Mesodermal cell (in vitro differentiated cells): ENCODE results near the gene CD82.

Source experiments
- H3K27ac ChIP-seq: 2 replicates; pipeline ENCODE4 v1.7.0; 2013; ENCODE audit warnings: mild to moderate bottlenecking, low read depth, low read length, moderate library complexity; ENCODE audit not compliant: severe bottlenecking
- H3K36me3 ChIP-seq: 2 replicates; pipeline ENCODE4 v1.7.1; 2013; ENCODE audit warnings: mild to moderate bottlenecking, low read length, moderate library complexity; ENCODE audit not compliant: control insufficient read depth, insufficient read depth
- H3K4me1 ChIP-seq: one replicate; pipeline ENCODE4 v1.7.1; 2013; ENCODE audit warnings: mild to moderate bottlenecking, low read length; ENCODE audit not compliant: insufficient read depth, control insufficient read depth, poor library complexity, severe bottlenecking
- H3K4me3 ChIP-seq: 2 replicates; pipeline ENCODE4 v1.7.0; 2013; ENCODE audit warnings: low read length, control low read depth, mild to moderate bottlenecking; ENCODE audit not compliant: insufficient read depth, poor library complexity, severe bottlenecking; ENCODE audit errors: extremely low read depth
- H3K9me3 ChIP-seq: 2 replicates; pipeline ENCODE4 v1.7.1; 2013; ENCODE audit warnings: mild to moderate bottlenecking, low read length, moderate library complexity; ENCODE audit not compliant: control insufficient read depth
- WGBS, 2 experiments: methylation state at CpG; one replicate each; pipeline ENCODE4 v1.1.5; 2013; ENCODE audit warnings: missing lambda C conversion rate in 2 of 2; ENCODE audit not compliant: insufficient coverage in 2 of 2; 5-methylcytosine and 5-hydroxymethylcytosine counted together

CD82 gene

GRCh38 chr11:44568331-44568657 is 2.8 kb downstream of the CD82 start:
- no CpG with 5 or more reads among the region's 4 CpGs for WGBS, 2 experiments
- Histone ChIP-seq H3K36me3 (no peaks in the 10 kb centered on the region), H3K4me3 (no peak overlapping the region), H3K9me3 (no peaks in the 10 kb centered on the region), H3K4me1 (peaks cover 45% of the 10 kb centered on the region), H3K27ac (peak overlapping the region; percentile 58)

GRCh38 chr11:44568658-44569473 is 3.4 kb downstream of the CD82 start:
- no peaks in the 10 kb centered on the region for H3K36me3 ChIP-seq
- no peak overlapping the region for H3K4me3 ChIP-seq
- peaks cover 46% of the 10 kb centered on the region for H3K4me1 ChIP-seq
- no peaks in the 10 kb centered on the region for H3K9me3 ChIP-seq
- 74 to 76% methylated on average over 7 to 9 of the region's 15 CpGs for WGBS, 2 experiments
- H3K27ac ChIP-seq = peak overlapping the region; percentile 58

GRCh38 chr11:44570411-44571155 is 5.1 kb downstream of the CD82 start:
- Histone ChIP-seq H3K36me3 (no peaks in the 10 kb centered on the region), H3K27ac (peak overlapping the region; percentile 58), H3K4me1 (peaks cover 49% of the 10 kb centered on the region), H3K9me3 (no peaks in the 10 kb centered on the region), H3K4me3 (no peak overlapping the region)
- 77 to 83% methylated on average over 5 to 6 of the region's 10 CpGs for WGBS, 2 experiments

- H3K9me3 ChIP-seq = no peaks in the 10 kb centered on the region
- H3K4me3 ChIP-seq = no peak overlapping the region
- 40 to 100% methylated on average over 1 of the region's 2 CpGs for WGBS, 2 experiments
- H3K4me1 ChIP-seq = peaks cover 44% of the 10 kb centered on the region
- H3K36me3 ChIP-seq = no peaks in the 10 kb centered on the region
- H3K27ac ChIP-seq = no peak overlapping the region
Observed at GRCh38 chr11:44571871-44572270, 6.4 kb downstream of the CD82 start.

GRCh38 chr11:44572436-44572835 is 7.0 kb downstream of the CD82 start:
- Histone ChIP-seq H3K4me3 (no peak overlapping the region), H3K27ac (no peak overlapping the region), H3K36me3 (no peaks in the 10 kb centered on the region), H3K9me3 (no peaks in the 10 kb centered on the region), H3K4me1 (peaks cover 45% of the 10 kb centered on the region)
- WGBS, 2 experiments = 93 to 98% methylated on average over 6 to 7 of the region's 7 CpGs

GRCh38 chr11:44572884-44573283 is 7.4 kb downstream of the CD82 start:
- Histone ChIP-seq H3K9me3 (no peaks in the 10 kb centered on the region), H3K4me3 (no peak overlapping the region), H3K27ac (no peak overlapping the region), H3K36me3 (no peaks in the 10 kb centered on the region), H3K4me1 (peaks cover 44% of the 10 kb centered on the region)
- 89 to 92% methylated on average over 11 to 13 of the region's 16 CpGs for WGBS, 2 experiments

- Histone ChIP-seq H3K36me3 (no peaks in the 10 kb centered on the region), H3K9me3 (no peaks in the 10 kb centered on the region), H3K4me3 (no peak overlapping the region), H3K27ac (no peak overlapping the region), H3K4me1 (peaks cover 40% of the 10 kb centered on the region)
- 94 to 96% methylated on average over 3 of the region's 3 CpGs for WGBS, 2 experiments
Observed at GRCh38 chr11:44573333-44573732, 7.9 kb downstream of the CD82 start.

GRCh38 chr11:44574610-44575287 is 9.3 kb downstream of the CD82 start:
- peak overlapping the region; percentile 64 for H3K27ac ChIP-seq
- 93 to 100% methylated on average over 1 to 2 of the region's 5 CpGs for WGBS, 2 experiments

GRCh38 chr11:44575288-44575672 is 9.8 kb downstream of the CD82 start:
- 100% methylated on average over 2 of the region's 2 CpGs; no CpG with 5 or more reads in 1 of the 2 experiments for WGBS, 2 experiments
- Histone ChIP-seq H3K9me3 (no peaks in the 10 kb centered on the region), H3K36me3 (no peaks in the 10 kb centered on the region), H3K4me3 (no peak overlapping the region), H3K27ac (no peak overlapping the region), H3K4me1 (peaks cover 27% of the 10 kb centered on the region)

More at GRCh38 chr11:44574610-44575287, 9.3 kb downstream of the CD82 start:
- H3K9me3 ChIP-seq = no peaks in the 10 kb centered on the region
- no peaks in the 10 kb centered on the region for H3K36me3 ChIP-seq
- no peak overlapping the region for H3K4me3 ChIP-seq
- H3K4me1 ChIP-seq = peaks cover 31% of the 10 kb centered on the region

GRCh38 chr11:44575962-44576361 is 10.5 kb downstream of the CD82 start:
- Histone ChIP-seq H3K36me3 (no peaks in the 10 kb centered on the region), H3K4me3 (no peak overlapping the region), H3K9me3 (no peaks in the 10 kb centered on the region), H3K27ac (no peak overlapping the region), H3K4me1 (peaks cover 23% of the 10 kb centered on the region)
- 90 to 91% methylated on average over 4 to 5 of the region's 5 CpGs for WGBS, 2 experiments
